Measurements from ENCODE around the gene GTPBP1. TPM values are rescaled to one million over a fixed set of nuclear protein-coding genes. Genes with fewer than 3 reads are reported as not detected.

The GTPBP1 gene
- total and polyA plus RNA-seq, 11 donors: 15.6 to 45.3 (median 28.1) TPM

DNA sequence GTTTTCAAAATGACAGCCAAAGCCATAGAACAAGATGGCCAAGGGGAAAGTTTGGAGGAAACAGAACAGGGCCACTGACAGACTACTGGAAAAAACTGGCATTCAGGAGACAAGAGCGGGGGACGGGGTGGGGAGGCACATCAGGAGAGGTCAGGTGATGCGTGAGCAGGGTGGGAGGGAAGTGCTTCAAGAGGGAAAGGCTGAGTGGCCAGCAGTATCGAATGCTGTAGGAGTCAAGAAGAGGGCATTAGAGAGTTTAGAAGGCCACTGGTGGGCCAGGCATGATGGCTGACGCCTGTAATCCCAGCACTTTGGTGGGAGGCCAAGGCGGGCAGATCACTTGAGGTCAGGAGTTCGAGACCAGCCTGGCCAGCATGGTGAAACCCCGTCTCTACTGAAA, 8.2 kb downstream of the GTPBP1 start:
- no peak overlapping the region for H3K27ac ChIP-seq
- no peak for ATAC-seq
- intact Hi-C loops (cut with DNase I): no loop called here

DNA sequence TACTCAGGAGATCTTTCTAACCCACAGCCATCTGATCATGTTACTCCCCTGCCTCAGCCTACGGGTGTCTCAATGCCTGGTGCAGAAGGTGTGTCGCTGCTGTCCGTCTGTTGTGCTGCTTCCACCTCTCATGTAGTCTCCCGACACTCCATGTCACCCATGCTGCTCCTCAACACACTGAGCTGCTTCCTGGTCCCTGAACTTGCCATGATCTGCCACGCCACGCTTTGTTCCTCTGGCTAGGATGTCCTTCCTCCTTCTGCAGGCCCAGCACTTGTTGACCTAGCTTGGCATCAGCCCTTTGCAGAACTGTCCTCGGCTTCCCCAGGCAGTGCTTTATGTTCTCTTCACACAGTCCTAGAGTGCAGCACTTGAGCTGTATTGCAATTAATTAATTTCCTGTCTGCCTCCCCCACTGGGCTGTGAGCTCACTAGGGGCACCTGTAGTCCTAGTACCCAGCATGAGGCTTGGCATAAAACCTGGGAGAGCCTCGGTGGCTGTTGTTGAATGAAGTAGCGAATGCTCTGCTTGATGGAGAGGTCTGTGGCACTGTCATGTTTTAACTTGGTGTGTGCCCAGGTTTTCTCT, 9.5 kb downstream of the GTPBP1 start:
- peak in 2 of 5 donors; percentile 26 to 33 for DNase-seq
- peak in 3 of 4 donors; percentile 27 to 41 (median 32) for ATAC-seq
- Histone ChIP-seq H3K27me3 (no peaks in the 10 kb centered on the region), H3K4me1 (peaks cover 0 to 45% (median 27%) of the 10 kb centered on the region in 12 donors), H3K27ac (no peak overlapping the region), H3K9me3 (no peaks in the 10 kb centered on the region), H3K36me3 (peaks cover 0 to 68% (median 35%) of the 10 kb centered on the region in 9 donors), H3K4me3 (no peak overlapping the region)
- WGBS, 4 donors: 74 to 81% (median 77%) methylated on average over 7 to 9 of the region's 9 CpGs
- TF ChIP-seq POLR2A (IDR thresholded peaks at IDR 0.05): no peak
- TF ChIP-seq, protein P1, sequence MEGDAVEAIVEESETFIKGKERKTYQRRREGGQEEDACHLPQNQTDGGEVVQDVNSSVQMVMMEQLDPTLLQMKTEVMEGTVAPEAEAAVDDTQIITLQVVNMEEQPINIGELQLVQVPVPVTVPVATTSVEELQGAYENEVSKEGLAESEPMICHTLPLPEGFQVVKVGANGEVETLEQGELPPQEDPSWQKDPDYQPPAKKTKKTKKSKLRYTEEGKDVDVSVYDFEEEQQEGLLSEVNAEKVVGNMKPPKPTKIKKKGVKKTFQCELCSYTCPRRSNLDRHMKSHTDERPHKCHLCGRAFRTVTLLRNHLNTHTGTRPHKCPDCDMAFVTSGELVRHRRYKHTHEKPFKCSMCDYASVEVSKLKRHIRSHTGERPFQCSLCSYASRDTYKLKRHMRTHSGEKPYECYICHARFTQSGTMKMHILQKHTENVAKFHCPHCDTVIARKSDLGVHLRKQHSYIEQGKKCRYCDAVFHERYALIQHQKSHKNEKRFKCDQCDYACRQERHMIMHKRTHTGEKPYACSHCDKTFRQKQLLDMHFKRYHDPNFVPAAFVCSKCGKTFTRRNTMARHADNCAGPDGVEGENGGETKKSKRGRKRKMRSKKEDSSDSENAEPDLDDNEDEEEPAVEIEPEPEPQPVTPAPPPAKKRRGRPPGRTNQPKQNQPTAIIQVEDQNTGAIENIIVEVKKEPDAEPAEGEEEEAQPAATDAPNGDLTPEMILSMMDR (IDR thresholded peaks at IDR 0.05): no peak
- intact Hi-C loops (cut with DNase I): loop anchor here in 1 of 10 donors (5.0 kb wide), 1 partner anchor 37 kb away; no protein-coding TSS in a partner anchor

More for the DNA sequence above, 8.2 kb downstream of the GTPBP1 start:
- H3K4me1 ChIP-seq: peaks cover 0 to 58% (median 30%) of the 10 kb centered on the region in 12 donors
- TF ChIP-seq, protein P1 (IDR thresholded peaks at IDR 0.05): no peak
- TF ChIP-seq POLR2A (IDR thresholded peaks at IDR 0.05): no peak
- peak in 1 of 5 donors; percentile 22 for DNase-seq
- H3K9me3 ChIP-seq: no peaks in the 10 kb centered on the region
- H3K36me3 ChIP-seq: peaks cover 0 to 64% (median 39%) of the 10 kb centered on the region in 9 donors
- H3K27me3 ChIP-seq: no peaks in the 10 kb centered on the region
- no peak overlapping the region for H3K4me3 ChIP-seq
- 74 to 81% (median 76%) methylated on average over 8 of the region's 8 CpGs for WGBS, 4 donors

DNA sequence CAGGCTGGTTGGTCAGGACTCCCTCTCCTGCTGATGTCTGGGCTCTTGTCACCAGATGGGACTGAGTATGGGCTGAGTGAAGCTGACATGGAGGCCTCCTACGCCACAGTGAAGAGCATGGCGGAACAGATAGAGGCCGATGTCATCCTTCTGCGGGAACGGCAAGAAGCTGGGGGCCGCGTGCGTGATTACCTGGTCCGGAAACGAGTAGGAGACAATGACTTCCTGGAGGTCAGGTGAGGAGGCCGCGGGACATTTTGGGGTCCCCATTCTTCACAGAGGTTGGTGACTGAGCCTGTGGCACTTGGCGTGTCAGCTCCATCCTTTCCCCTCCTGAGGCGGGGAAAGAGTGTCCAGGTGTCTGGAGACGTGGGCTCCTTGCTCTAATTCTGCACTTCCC, 10.1 kb downstream of the GTPBP1 start:
- peaks cover 0 to 45% (median 27%) of the 10 kb centered on the region in 12 donors for H3K4me1 ChIP-seq
- intact Hi-C loops (cut with DNase I): loop anchor here in 1 of 10 donors (5.0 kb wide), 1 partner anchor 36 kb away; no protein-coding TSS in a partner anchor
- H3K36me3 ChIP-seq: peaks cover 0 to 69% (median 35%) of the 10 kb centered on the region in 9 donors
- no peak overlapping the region for H3K27ac ChIP-seq
- 89 to 95% (median 93%) methylated on average over 15 of the region's 15 CpGs for WGBS, 4 donors
- TF ChIP-seq POLR2A (IDR thresholded peaks at IDR 0.05): no peak
- TF ChIP-seq, protein P1 (IDR thresholded peaks at IDR 0.05): no peak
- H3K27me3 ChIP-seq: no peaks in the 10 kb centered on the region
- H3K4me3 ChIP-seq: no peak overlapping the region
- H3K9me3 ChIP-seq: no peaks in the 10 kb centered on the region
- ATAC-seq (no peak), DNase-seq (peak in 2 of 5 donors; percentile 15 to 20)

DNA sequence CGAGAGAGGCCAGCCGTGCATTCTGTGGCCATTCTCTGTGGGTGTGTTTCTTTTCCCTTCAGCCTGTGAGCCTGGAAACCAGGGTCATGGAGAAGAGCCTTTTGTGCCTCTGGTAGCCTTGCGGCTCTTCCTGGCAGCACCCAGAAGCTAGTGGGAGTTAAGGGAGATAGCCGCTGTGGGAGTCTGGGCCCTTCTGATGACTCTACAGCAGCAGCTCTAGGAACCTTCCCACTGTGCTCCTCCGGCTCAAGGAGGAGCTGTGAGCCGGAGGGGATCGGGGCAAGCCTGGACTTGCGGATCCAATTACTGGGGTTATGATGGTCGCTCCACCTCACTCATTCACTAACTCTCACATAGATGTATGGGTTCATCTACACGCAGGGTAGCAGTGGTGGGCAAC, 10.5 kb downstream of the GTPBP1 start:
- TF ChIP-seq, protein P1 (IDR thresholded peaks at IDR 0.05): no peak
- TF ChIP-seq POLR2A (IDR thresholded peaks at IDR 0.05): no peak
- Histone ChIP-seq H3K4me1 (peaks cover 0 to 45% (median 27%) of the 10 kb centered on the region in 12 donors), H3K27me3 (no peaks in the 10 kb centered on the region), H3K9me3 (no peaks in the 10 kb centered on the region), H3K36me3 (peaks cover 0 to 69% (median 37%) of the 10 kb centered on the region in 9 donors), H3K27ac (no peak overlapping the region), H3K4me3 (no peak overlapping the region)
- no peak for ATAC-seq
- 96 to 100% (median 97%) methylated on average over 8 to 10 of the region's 10 CpGs for WGBS, 4 donors
- no peak for DNase-seq
- intact Hi-C loops (cut with DNase I): loop anchor here in 1 of 10 donors (5.0 kb wide), 1 partner anchor 36 kb away; no protein-coding TSS in a partner anchor

Measured in heart left ventricle (tissue), 16 donors.